ENCODE data around the gene PTPRN2. TPM values are rescaled to one million over a fixed set of nuclear protein-coding genes. Genes with fewer than 3 reads are reported as not detected.
A peak's percentile ranks its signal among the peaks of the same experiment; 100 is the strongest.

The PTPRN2 gene
- total and polyA plus RNA-seq, 9 of the 15 experiments (the other 6 are each of a cell fraction or from before 2014, with no cell fraction given) = not detected

DNA sequence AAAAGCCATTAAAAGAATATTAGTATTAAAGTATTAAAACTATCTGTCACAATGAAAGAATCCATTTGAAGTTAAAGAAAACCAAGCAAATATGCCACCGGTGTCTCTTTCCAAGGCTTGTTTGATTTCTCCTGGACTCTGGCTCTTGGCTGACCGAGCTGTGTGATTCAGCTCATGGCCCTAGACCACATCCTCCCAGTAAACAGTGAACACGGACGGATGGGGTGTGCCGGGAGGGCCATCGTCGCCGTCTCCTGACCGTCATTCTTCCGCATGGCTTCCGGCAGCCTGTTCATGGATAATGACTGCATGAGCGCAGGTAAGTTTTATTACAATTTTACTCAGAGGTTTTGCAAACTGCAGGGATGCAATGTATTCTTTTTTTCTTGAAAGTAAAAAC is 1032.3 kb downstream of the PTPRN2 start:
- intact Hi-C loops (cut with micrococcal nuclease) = no loop called here
- Histone ChIP-seq H3K36me3 (ENCODE audit: control insufficient read depth, insufficient read depth, low read length) (no peaks in the 10 kb centered on the region), H3K4me2 (ENCODE audit: insufficient read depth, low read length) (no peak overlapping the region), H3K4me1 (replicated peaks in 1 of 2; ENCODE audit: control insufficient read depth in 2 of 2, insufficient read depth in 2 of 2, low read length in 2 of 2) (peaks cover 0 to 14% of the 10 kb centered on the region in 2 experiments; a peak in 1 of 5 replicates), H3K4me3 (no peak overlapping the region), H3K79me2 (ENCODE audit: control insufficient read depth, insufficient read depth, low read length) (no peaks in the 10 kb centered on the region), H3K27me3 (ENCODE audit: control insufficient read depth in 2 of 2, insufficient read depth in 2 of 2, low read length in 2 of 2) (peaks cover 27 to 61% of the 10 kb centered on the region in 2 experiments), H2AFZ (ENCODE audit: low read depth, low read length) (no peak overlapping the region), H3K9me1 (ENCODE audit: control insufficient read depth, insufficient read depth, low read length) (no peaks in the 10 kb centered on the region), H3K9me3 (replicated peaks; ENCODE audit: control insufficient read depth, insufficient read depth, low read depth, low read length) (peaks cover 9% of the 10 kb centered on the region; the same call in 1 of the 2 replicates), H4K20me1 (replicated peaks; ENCODE audit: control insufficient read depth, insufficient read depth, low read length) (peaks cover 17% of the 10 kb centered on the region), H3K9ac (ENCODE audit: insufficient read depth in 1 of 2, low read depth in 2 of 2, low read length in 2 of 2) (no peak overlapping the region), H3K27ac (ENCODE audit: extremely low read depth, low read depth, low read length) (no peak overlapping the region)
- no peak for TF ChIP-seq CBFB (CRISPR knock-in tag; IDR thresholded peaks at IDR 0.05)
- TF ChIP-seq HNRNPH1 (optimal IDR thresholded peaks at IDR 0.05; ENCODE audit: low read depth, low read length) = no peak
- TF ChIP-seq SMARCC2 (IDR thresholded peaks at IDR 0.05; ENCODE audit: low read depth) = no peak
- TF ChIP-seq KLF6 (CRISPR knock-in tag; IDR thresholded peaks at IDR 0.05; ENCODE audit: borderline replicate concordance) = no peak
- TF ChIP-seq PCBP2 (IDR thresholded peaks at IDR 0.05; ENCODE audit: low read depth, low read length, poor library complexity, severe bottlenecking) = no peak
- no peak for TF ChIP-seq MAZ (CRISPR knock-in tag; conservative IDR thresholded peaks at IDR 0.05 in 1 of 2, IDR thresholded peaks at IDR 0.05 in 1 of 2)
- TF ChIP-seq TCFL5 (CRISPR knock-in tag; conservative IDR thresholded peaks at IDR 0.05) = no peak
- TF ChIP-seq DIDO1 (tag; IDR thresholded peaks at IDR 0.05; ENCODE audit: low read depth) = no peak
- TF ChIP-seq HLTF (IDR thresholded peaks at IDR 0.05) = no peak
- TF ChIP-seq TAL1 (IDR thresholded peaks at IDR 0.05) = no peak
- no peak for TF ChIP-seq MCM3 (IDR thresholded peaks at IDR 0.05)
- TF ChIP-seq, protein P1, sequence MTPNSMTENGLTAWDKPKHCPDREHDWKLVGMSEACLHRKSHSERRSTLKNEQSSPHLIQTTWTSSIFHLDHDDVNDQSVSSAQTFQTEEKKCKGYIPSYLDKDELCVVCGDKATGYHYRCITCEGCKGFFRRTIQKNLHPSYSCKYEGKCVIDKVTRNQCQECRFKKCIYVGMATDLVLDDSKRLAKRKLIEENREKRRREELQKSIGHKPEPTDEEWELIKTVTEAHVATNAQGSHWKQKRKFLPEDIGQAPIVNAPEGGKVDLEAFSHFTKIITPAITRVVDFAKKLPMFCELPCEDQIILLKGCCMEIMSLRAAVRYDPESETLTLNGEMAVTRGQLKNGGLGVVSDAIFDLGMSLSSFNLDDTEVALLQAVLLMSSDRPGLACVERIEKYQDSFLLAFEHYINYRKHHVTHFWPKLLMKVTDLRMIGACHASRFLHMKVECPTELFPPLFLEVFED (CRISPR knock-in tag; conservative IDR thresholded peaks at IDR 0.05) = no peak
- TF ChIP-seq, protein P2, sequence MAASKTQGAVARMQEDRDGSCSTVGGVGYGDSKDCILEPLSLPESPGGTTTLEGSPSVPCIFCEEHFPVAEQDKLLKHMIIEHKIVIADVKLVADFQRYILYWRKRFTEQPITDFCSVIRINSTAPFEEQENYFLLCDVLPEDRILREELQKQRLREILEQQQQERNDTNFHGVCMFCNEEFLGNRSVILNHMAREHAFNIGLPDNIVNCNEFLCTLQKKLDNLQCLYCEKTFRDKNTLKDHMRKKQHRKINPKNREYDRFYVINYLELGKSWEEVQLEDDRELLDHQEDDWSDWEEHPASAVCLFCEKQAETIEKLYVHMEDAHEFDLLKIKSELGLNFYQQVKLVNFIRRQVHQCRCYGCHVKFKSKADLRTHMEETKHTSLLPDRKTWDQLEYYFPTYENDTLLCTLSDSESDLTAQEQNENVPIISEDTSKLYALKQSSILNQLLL (CRISPR knock-in tag; IDR thresholded peaks at IDR 0.05; ENCODE audit: borderline replicate concordance) = no peak
- ATAC-seq (no peak), FAIRE-seq (peak; percentile 19), DNase-seq (ENCODE audit: extremely low read depth in 1 of 4, low spot score in 3 of 4) (no peak)
- WGBS (ENCODE audit: insufficient coverage, low coverage, missing lambda C conversion rate) = 11% methylated on average over 12 of the region's 12 CpGs
- BruUV-seq (replicated peaks) = no TSS peak
- ChIA-PET CTCF (ENCODE audit: low intra/inter-chr PET ratio) (no interaction called here), POLR2A (no interaction called here)
- in situ Hi-C loops (cut with MboI) = no loop called here
